ENCODE data around the gene STXBP4. TPM values are rescaled to one million over a fixed set of nuclear protein-coding genes. Genes with fewer than 3 reads are reported as not detected.

Gene STXBP4
- total RNA-seq, 1 experiment from 2014 or later, result 16.5 TPM

- Histone ChIP-seq H2BK5ac (ENCODE audit: insufficient read length, low read length) (no peak overlapping the region), H3K4me2 (ENCODE audit: insufficient read depth, insufficient read length, low read length) (no peak overlapping the region), H3K4me1 (ENCODE audit: insufficient read depth, low read length) (no peaks in the 10 kb centered on the region), H3K23ac (ENCODE audit: insufficient read length, low read depth, low read length) (no peak overlapping the region), H3K9me3 (ENCODE audit: control insufficient read depth, low read depth, low read length) (peaks cover 2% of the 10 kb centered on the region), H2BK20ac (ENCODE audit: low read depth, low read length, poor library complexity, severe bottlenecking) (no peak overlapping the region), H3K79me1 (ENCODE audit: insufficient read depth, low read depth, low read length, poor library complexity, severe bottlenecking) (no peaks in the 10 kb centered on the region), H3K4ac (ENCODE audit: low read depth, low read length) (no peak overlapping the region), H2BK15ac (ENCODE audit: low read depth, low read length) (no peak overlapping the region), H3T11ph (ENCODE audit: low read length) (no peak overlapping the region), H2BK12ac (ENCODE audit: insufficient read length, low read depth, low read length) (no peak overlapping the region), H3K27ac (ENCODE audit: insufficient read length, low read depth, low read length) (no peak overlapping the region), H2AFZ (ENCODE audit: low read length) (no peak overlapping the region), H3K79me2 (ENCODE audit: insufficient read depth, low read length) (no peaks in the 10 kb centered on the region), H3K27me3 (ENCODE audit: insufficient read depth, low read length) (no peaks in the 10 kb centered on the region), H4K8ac (replicated peaks; ENCODE audit: insufficient read length, low read depth, low read length) (no peak overlapping the region), H4K5ac (ENCODE audit: insufficient read length, low read depth, low read length) (no peak overlapping the region), H2BK120ac (ENCODE audit: low read depth, low read length, poor library complexity, severe bottlenecking) (no peak overlapping the region), H3K23me2 (ENCODE audit: insufficient read length, low read depth, low read length, poor library complexity, severe bottlenecking) (no peaks in the 10 kb centered on the region), H4K20me1 (ENCODE audit: control insufficient read depth, insufficient read depth, insufficient read length) (no peaks in the 10 kb centered on the region), H4K91ac (ENCODE audit: insufficient read length, low read depth, low read length) (no peak overlapping the region), H3K14ac (ENCODE audit: insufficient read depth, low read length) (no peak overlapping the region), H2AK5ac (ENCODE audit: insufficient read length, low read length) (no peak overlapping the region), H3K56ac (ENCODE audit: insufficient read length, low read depth, low read length) (no peak overlapping the region), H3K18ac (ENCODE audit: insufficient read length, low read depth, low read length) (no peak overlapping the region), H3K9ac (ENCODE audit: extremely low read depth, insufficient read length, low read length) (no peak overlapping the region)
- TF ChIP-seq CTCF (conservative IDR thresholded peaks at IDR 0.05), result no peak
- no peak overlapping the region for H3K4me3 Mint-ChIP-seq
- WGBS (ENCODE audit: extremely low coverage, insufficient read length, low lambda C conversion rate), result no CpG with 5 or more reads among the region's 1 CpG
- H3K9me3 Mint-ChIP-seq, result peaks cover 5 to 6% of the 10 kb centered on the region in 2 experiments; a peak in 3 of 5 replicates
- DNase-seq, result no peak
- H3K27ac Mint-ChIP-seq, result no peak overlapping the region
- peaks cover 0 to 9% (median 6%) of the 10 kb centered on the region in 3 experiments; a peak in 5 of 7 replicates for H3K36me3 Mint-ChIP-seq (ENCODE audit: insufficient read depth in 1 of 3, low read depth in 3 of 3)
- no peaks in the 10 kb centered on the region for H3K27me3 Mint-ChIP-seq (ENCODE audit: low read depth)
- H3K4me1 Mint-ChIP-seq, result no peaks in the 10 kb centered on the region
These were observed 16.9 kb downstream of the STXBP4 start for GRCh38 chr17:54985476-54985875.

Data from H9 (cell line).